Body of pancreas (tissue), 4 donors: ENCODE data around the gene FAM83G. TPM values are rescaled to one million over a fixed set of nuclear protein-coding genes. Genes with fewer than 3 reads are reported as not detected.
A peak's percentile ranks its signal among the peaks of the same experiment; 100 is the strongest.

ENCODE experiments used
- ATAC-seq: fragments of 150-250 bp; one replicate; pipeline ENCODE4 v1.9.1; 2016
- DNase-seq, 4 donors: peaks; one replicate each; pipeline ENCODE4 v3.0.0-alpha.2; 2019
- H3K27ac ChIP-seq, 4 donors: fragments of 200-600 bp; sonication (generic); 1 replicate in 3 of 4; 2 replicates in 1 of 4; pipeline versions ENCODE4 v1.5.1 to v1.6.1; 2016 to 2019; ENCODE audit warnings: mild to moderate bottlenecking in 1 of 4, mixed read lengths in 1 of 4, moderate library complexity in 1 of 4
- H3K27me3 ChIP-seq, 2 donors: fragments of 200-600 bp; sonication (generic); one replicate each; pipeline ENCODE4 v1.6.0; 2016; ENCODE audit warnings: mild to moderate bottlenecking in 1 of 2
- H3K36me3 ChIP-seq, 2 donors: fragments of 200-600 bp; sonication (generic); replicated peaks in 1 of 2; 2 replicates each; pipeline ENCODE4 v1.5.1; 2016; ENCODE audit warnings: low read depth in 2 of 2; ENCODE audit not compliant: insufficient read depth in 1 of 2
- H3K4me1 ChIP-seq: fragments of 200-600 bp; sonication (generic); one replicate; pipeline ENCODE4 v1.6.0; 2016
- H3K4me3 ChIP-seq, 2 donors: fragments of 200-600 bp; sonication (generic); 1 replicate in 1 of 2; 2 replicates in 1 of 2; pipeline ENCODE4 v1.5.1; 2016 to 2019
- H3K9me3 ChIP-seq, 3 donors: fragments of 200-600 bp; sonication (generic); 1 replicate in 2 of 3; 2 replicates in 1 of 3; pipeline ENCODE4 v1.5.1; 2016
- CTCF ChIP-seq, 7 experiments: fragments of 450-650 bp in 4 of 7; fragments of 200-600 bp in 3 of 7; sonication (generic) in 3 of 7; IDR thresholded peaks; one replicate each; pipeline ENCODE4 v1.5.1; 2016 to 2019; ENCODE audit warnings: antibody characterized with exemption in 7 of 7
- POLR2A ChIP-seq, 3 donors: fragments of 450-650 bp; IDR thresholded peaks; one replicate each; pipeline ENCODE4 v1.6.1; 2016; ENCODE audit warnings: antibody characterized with exemption in 3 of 3, mild to moderate bottlenecking in 2 of 3
- WGBS, 2 donors: methylation state at CpG; one replicate each; pipeline ENCODE4 v1.1.5; 2017; 5-methylcytosine and 5-hydroxymethylcytosine counted together
- intact Hi-C: fragments of 100-400 bp; cut with DNase I; formaldehyde crosslinking; loops from one replicate; pipeline ENCODE4 v1.15.1; 2023
- total RNA-seq, 2 donors: library from RNA; depleted of rRNA; stranded (reverse); fragments of >200 nt; gene quantifications; one replicate each; pipeline ENCODE4 v1.1.0, GENCODE V29; 2016

Gene FAM83G
- total RNA-seq, 2 donors from 2014 or later: 11.4 to 16.5 TPM

- Histone ChIP-seq H3K4me3 (no peak overlapping the region), H3K27ac (peak overlapping the region in 3 of 4 donors; percentile 32 to 64 (median 62)), H3K36me3 (no peaks in the 10 kb centered on the region), H3K4me1 (peaks cover 33% of the 10 kb centered on the region), H3K27me3 (no peaks in the 10 kb centered on the region), H3K9me3 (no peaks in the 10 kb centered on the region)
- intact Hi-C loops: no loop called here
- 54 to 61% methylated on average over 12 to 14 of the region's 14 CpGs for WGBS, 2 donors
- DNase-seq: peak; percentile 36 to 57 (median 54)
- no peak for TF ChIP-seq CTCF (IDR thresholded peaks at IDR 0.05)
- no peak for TF ChIP-seq POLR2A (IDR thresholded peaks at IDR 0.05)
- ATAC-seq: peak; percentile 47
Measured at GRCh38 chr17:18965530-18966236, 38.9 kb downstream of the FAM83G start.

DNA sequence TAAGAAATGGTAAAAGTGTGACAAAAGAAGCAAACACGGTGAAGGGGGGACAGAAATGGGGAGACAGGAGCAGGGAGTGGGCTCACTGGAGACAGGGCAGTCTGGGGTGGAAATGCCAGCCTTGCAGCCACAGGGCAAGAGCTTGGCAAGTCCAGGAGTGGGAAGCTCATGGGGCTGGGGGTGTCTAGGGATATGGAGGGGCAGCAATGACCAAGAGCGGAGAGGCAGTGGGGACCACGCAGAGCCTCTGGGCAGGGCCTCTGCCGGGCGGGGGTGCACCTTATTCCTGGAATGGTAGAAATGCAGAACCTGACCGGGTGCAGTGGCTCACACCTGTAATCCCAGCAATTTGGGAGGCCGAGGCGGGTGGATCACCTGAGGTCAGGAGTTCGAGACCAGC lies 40.0 kb downstream of the FAM83G start:
- intact Hi-C loops: no loop called here
- H3K36me3 ChIP-seq: no peaks in the 10 kb centered on the region
- no peaks in the 10 kb centered on the region for H3K27me3 ChIP-seq
- no peaks in the 10 kb centered on the region for H3K9me3 ChIP-seq
- whole genome bisulfite sequencing, 2 donors: 89 to 92% methylated on average over 9 of the region's 9 CpGs
- DNase-seq: no peak
- no peak overlapping the region for H3K27ac ChIP-seq
- TF ChIP-seq CTCF (IDR thresholded peaks at IDR 0.05) (no peak), POLR2A (IDR thresholded peaks at IDR 0.05) (no peak)
- ATAC-seq: no peak
- H3K4me1 ChIP-seq: peaks cover 33% of the 10 kb centered on the region
- no peak overlapping the region for H3K4me3 ChIP-seq

GRCh38 chr17:18964018-18964351 lies 40.6 kb downstream of the FAM83G start:
- Histone ChIP-seq H3K4me1 (peaks cover 33% of the 10 kb centered on the region), H3K4me3 (no peak overlapping the region), H3K27ac (no peak overlapping the region), H3K27me3 (no peaks in the 10 kb centered on the region), H3K9me3 (no peaks in the 10 kb centered on the region), H3K36me3 (no peaks in the 10 kb centered on the region)
- DNase-seq (no peak), ATAC-seq (no peak)
- no peak for TF ChIP-seq POLR2A (IDR thresholded peaks at IDR 0.05)
- TF ChIP-seq CTCF (IDR thresholded peaks at IDR 0.05): no peak
- intact Hi-C loops: no loop called here
- WGBS, 2 donors: 73 to 76% methylated on average over 9 of the region's 9 CpGs

GRCh38 chr17:18963126-18964017 lies 41.2 kb downstream of the FAM83G start:
- TF ChIP-seq CTCF (IDR thresholded peaks at IDR 0.05) (no peak), POLR2A (IDR thresholded peaks at IDR 0.05) (no peak)
- Histone ChIP-seq H3K4me1 (peaks cover 30% of the 10 kb centered on the region), H3K9me3 (no peaks in the 10 kb centered on the region), H3K27ac (no peak overlapping the region), H3K4me3 (no peak overlapping the region), H3K27me3 (no peaks in the 10 kb centered on the region), H3K36me3 (no peaks in the 10 kb centered on the region)
- ATAC-seq (no peak), DNase-seq (peak in 1 of 4 donors; percentile 4)
- WGBS, 2 donors: 79 to 82% methylated on average over 10 to 23 of the region's 23 CpGs
- intact Hi-C loops: no loop called here
